Tibial nerve (tissue), 4 donors: ENCODE measurements around the gene TMEM169.

Experiments
- EP300 ChIP-seq, 2 donors: sonication (generic); formaldehyde crosslinking; IDR thresholded peaks; one replicate each; pipeline ENCODE4 v1.6.1; 2017; ENCODE audit warnings: antibody characterized with exemption in 2 of 2, mild to moderate bottlenecking in 1 of 2
- TF ChIP-seq, protein P1 (sequence below), 5 experiments: fragments of 200-600 bp in 3 of 5; fragments of 450-650 bp in 2 of 5; sonication (generic) in 3 of 5; IDR thresholded peaks; one replicate each; pipeline ENCODE4 v1.5.1; 2016 to 2019; ENCODE audit warnings: antibody characterized with exemption in 5 of 5, mild to moderate bottlenecking in 3 of 5, moderate library complexity in 2 of 5

DNA sequence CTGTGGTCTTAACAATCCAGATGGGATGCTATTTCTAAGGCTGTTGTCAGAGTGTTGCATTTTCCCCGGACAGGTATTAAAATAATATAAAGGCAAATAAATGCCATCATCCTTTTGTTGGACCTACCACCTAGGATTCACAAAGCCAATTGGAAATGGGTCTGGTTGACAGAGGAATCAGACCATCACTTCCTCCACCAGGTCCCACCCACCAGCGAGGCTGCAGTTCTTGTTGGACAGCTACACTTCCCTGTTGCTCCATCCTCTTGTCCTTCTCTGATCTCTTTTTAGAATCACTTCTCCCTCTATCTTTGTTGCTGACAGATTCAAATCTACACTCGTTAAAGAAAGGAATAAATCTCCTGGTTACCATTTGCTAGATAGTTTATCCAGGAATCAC, 1.1 kb downstream of the TMEM169 start:
- TF ChIP-seq, protein P1, sequence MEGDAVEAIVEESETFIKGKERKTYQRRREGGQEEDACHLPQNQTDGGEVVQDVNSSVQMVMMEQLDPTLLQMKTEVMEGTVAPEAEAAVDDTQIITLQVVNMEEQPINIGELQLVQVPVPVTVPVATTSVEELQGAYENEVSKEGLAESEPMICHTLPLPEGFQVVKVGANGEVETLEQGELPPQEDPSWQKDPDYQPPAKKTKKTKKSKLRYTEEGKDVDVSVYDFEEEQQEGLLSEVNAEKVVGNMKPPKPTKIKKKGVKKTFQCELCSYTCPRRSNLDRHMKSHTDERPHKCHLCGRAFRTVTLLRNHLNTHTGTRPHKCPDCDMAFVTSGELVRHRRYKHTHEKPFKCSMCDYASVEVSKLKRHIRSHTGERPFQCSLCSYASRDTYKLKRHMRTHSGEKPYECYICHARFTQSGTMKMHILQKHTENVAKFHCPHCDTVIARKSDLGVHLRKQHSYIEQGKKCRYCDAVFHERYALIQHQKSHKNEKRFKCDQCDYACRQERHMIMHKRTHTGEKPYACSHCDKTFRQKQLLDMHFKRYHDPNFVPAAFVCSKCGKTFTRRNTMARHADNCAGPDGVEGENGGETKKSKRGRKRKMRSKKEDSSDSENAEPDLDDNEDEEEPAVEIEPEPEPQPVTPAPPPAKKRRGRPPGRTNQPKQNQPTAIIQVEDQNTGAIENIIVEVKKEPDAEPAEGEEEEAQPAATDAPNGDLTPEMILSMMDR (IDR thresholded peaks at IDR 0.05) = no peak
- no peak for TF ChIP-seq EP300 (IDR thresholded peaks at IDR 0.05)
